HFFc6 (cell line): ENCODE data around the gene DCTD. TPM values are rescaled to one million over a fixed set of nuclear protein-coding genes. Genes with fewer than 3 reads are reported as not detected.
A peak's percentile ranks its signal among the peaks of the same experiment; 100 is the strongest.

ENCODE experiments used
- DNase-seq: peaks from one replicate; pipeline ENCODE4 v3.0.0-alpha.2; 2018
- H3K27ac Mint-ChIP-seq: 2 replicates; pipeline ENCODE4 v1.8.0; 2020; ENCODE audit warnings: mild to moderate bottlenecking, mixed read lengths
- H3K27me3 Mint-ChIP-seq: 2 replicates; pipeline ENCODE4 v1.8.0; 2021; ENCODE audit warnings: mild to moderate bottlenecking, moderate library complexity, mixed read lengths; ENCODE audit not compliant: insufficient read depth
- H3K36me3 Mint-ChIP-seq: 2 replicates; pipeline ENCODE4 v1.8.0; 2021; ENCODE audit warnings: low read depth, mixed read lengths
- H3K4me1 Mint-ChIP-seq: 2 replicates; pipeline ENCODE4 v1.8.0; 2020; ENCODE audit warnings: low read depth, mixed read lengths
- H3K4me3 Mint-ChIP-seq: 2 replicates; pipeline ENCODE4 v1.8.0; 2020; ENCODE audit warnings: mild to moderate bottlenecking, moderate library complexity, mixed read lengths
- H3K9me3 Mint-ChIP-seq: 2 replicates; pipeline ENCODE4 v1.8.0; 2020; ENCODE audit warnings: mild to moderate bottlenecking, mixed read lengths
- total RNA-seq, 6 experiments: library from RNA; stranded (reverse); fragmentation: NEBNext Ultra II Directional; extraction: Animal tissue kit (Norgen Biotek cat#: 25700); gene quantifications; 2 replicates in 1 of 6; 3 replicates in 5 of 6; pipeline ENCODE4 v1.2.3, GENCODE V29; 2021
- TF ChIP-seq, protein P1 (sequence below): fragments of 200-600 bp; sonication (generic); IDR thresholded peaks from 2 replicates; pipeline ENCODE4 v1.5.0; 2021; ENCODE audit warnings: antibody characterized with exemption, mild to moderate bottlenecking

Gene DCTD
- total RNA-seq, 6 experiments from 2014 or later, result 160 to 197 (median 171) TPM

- Mint-ChIP-seq H3K4me3 (no peak overlapping the region; the same call in 1 of the 2 replicates), H3K27ac (no peak overlapping the region), H3K4me1 (peaks cover 65% of the 10 kb centered on the region), H3K36me3 (peaks cover 53% of the 10 kb centered on the region), H3K9me3 (no peaks in the 10 kb centered on the region), H3K27me3 (no peaks in the 10 kb centered on the region)
- DNase-seq, result no peak
- TF ChIP-seq, protein P1, sequence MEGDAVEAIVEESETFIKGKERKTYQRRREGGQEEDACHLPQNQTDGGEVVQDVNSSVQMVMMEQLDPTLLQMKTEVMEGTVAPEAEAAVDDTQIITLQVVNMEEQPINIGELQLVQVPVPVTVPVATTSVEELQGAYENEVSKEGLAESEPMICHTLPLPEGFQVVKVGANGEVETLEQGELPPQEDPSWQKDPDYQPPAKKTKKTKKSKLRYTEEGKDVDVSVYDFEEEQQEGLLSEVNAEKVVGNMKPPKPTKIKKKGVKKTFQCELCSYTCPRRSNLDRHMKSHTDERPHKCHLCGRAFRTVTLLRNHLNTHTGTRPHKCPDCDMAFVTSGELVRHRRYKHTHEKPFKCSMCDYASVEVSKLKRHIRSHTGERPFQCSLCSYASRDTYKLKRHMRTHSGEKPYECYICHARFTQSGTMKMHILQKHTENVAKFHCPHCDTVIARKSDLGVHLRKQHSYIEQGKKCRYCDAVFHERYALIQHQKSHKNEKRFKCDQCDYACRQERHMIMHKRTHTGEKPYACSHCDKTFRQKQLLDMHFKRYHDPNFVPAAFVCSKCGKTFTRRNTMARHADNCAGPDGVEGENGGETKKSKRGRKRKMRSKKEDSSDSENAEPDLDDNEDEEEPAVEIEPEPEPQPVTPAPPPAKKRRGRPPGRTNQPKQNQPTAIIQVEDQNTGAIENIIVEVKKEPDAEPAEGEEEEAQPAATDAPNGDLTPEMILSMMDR, result no peak
These were observed 2.8 kb downstream of the DCTD start for GRCh38 chr4:182914357-182914756.

- no peaks in the 10 kb centered on the region for H3K9me3 Mint-ChIP-seq
- DNase-seq, result no peak
- H3K4me3 Mint-ChIP-seq, result no peak overlapping the region; the same call in 1 of the 2 replicates
- H3K27ac Mint-ChIP-seq, result peak overlapping the region; percentile 57
- TF ChIP-seq, protein P1, result no peak
- H3K27me3 Mint-ChIP-seq, result no peaks in the 10 kb centered on the region
- peaks cover 60% of the 10 kb centered on the region for H3K4me1 Mint-ChIP-seq
- H3K36me3 Mint-ChIP-seq, result peaks cover 49% of the 10 kb centered on the region
These were observed 3.6 kb downstream of the DCTD start for GRCh38 chr4:182913621-182914020.

DNA sequence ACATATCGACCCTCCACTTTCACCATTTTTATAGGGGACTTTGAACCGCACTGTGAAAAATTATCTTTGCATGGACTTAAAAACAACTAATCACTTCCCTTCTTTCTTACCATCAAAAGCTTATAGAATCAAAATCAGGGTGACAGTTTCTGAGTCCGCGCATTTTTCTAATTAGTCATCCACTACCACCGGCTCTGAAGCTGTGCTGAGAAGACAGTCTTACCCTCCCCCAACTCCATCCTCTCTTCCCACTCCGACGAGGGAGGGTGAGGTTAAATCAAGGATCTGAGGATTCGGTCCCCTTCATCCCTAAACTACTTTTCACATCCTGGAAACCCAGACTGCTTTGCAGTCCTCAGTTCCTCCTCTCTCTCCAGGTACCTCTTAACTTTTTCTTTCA is 4.2 kb downstream of the DCTD start:
- no peak overlapping the region for H3K27ac Mint-ChIP-seq
- H3K4me1 Mint-ChIP-seq, result peaks cover 54% of the 10 kb centered on the region
- DNase-seq, result no peak
- peaks cover 49% of the 10 kb centered on the region for H3K36me3 Mint-ChIP-seq
- no peaks in the 10 kb centered on the region for H3K27me3 Mint-ChIP-seq
- no peaks in the 10 kb centered on the region for H3K9me3 Mint-ChIP-seq
- TF ChIP-seq, protein P1, result no peak
- no peak overlapping the region; the same call in 1 of the 2 replicates for H3K4me3 Mint-ChIP-seq

DNA sequence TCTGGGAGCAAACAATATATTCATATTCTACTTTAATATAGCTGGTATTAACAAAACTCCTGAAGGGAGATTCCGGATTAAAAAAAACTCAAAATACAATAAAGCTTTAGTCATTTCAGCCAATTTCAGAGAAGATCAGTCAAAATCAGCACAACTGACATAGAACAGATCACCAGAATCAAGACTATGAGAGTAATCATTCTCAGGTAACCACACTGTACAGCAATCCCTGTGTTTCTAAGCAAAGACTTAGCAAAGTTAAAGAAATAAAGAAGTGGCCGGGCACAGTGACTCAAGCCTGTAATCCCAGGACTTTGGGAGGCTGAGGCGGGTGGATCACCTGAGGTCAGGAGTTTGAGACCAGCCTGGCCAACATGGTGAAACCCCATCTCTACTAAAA is 9.1 kb downstream of the DCTD start:
- Mint-ChIP-seq H3K27me3 (peaks cover under 1% of the 10 kb centered on the region; the same call in 1 of the 2 replicates), H3K4me1 (peaks cover 35% of the 10 kb centered on the region), H3K9me3 (no peaks in the 10 kb centered on the region), H3K27ac (no peak overlapping the region), H3K4me3 (no peak overlapping the region), H3K36me3 (peaks cover 42% of the 10 kb centered on the region)
- DNase-seq, result no peak
- TF ChIP-seq, protein P1, result no peak

DNA sequence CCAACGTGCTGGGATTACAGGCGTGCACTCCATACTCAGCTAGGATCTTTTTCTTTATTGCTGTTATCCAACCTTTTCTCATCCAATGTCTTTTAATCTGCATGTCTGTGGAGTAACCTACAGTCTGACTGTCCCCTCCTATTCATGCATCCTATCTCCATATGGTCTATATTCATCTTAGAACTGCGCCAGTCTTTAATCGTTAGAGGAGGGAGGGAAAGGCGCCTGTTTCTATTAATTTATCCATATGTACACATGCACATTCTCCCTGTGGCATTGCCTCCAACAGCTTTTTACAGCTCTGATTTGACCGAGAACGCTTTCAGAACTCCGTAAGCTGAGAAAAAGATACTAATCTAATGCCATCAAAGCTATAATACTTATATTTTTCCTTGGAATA is 9.8 kb downstream of the DCTD start:
- Mint-ChIP-seq H3K9me3 (no peaks in the 10 kb centered on the region), H3K4me3 (no peak overlapping the region), H3K36me3 (peaks cover 35% of the 10 kb centered on the region), H3K27me3 (peaks cover 1% of the 10 kb centered on the region; the same call in 1 of the 2 replicates), H3K4me1 (peaks cover 28% of the 10 kb centered on the region), H3K27ac (no peak overlapping the region)
- no peak for DNase-seq
- TF ChIP-seq, protein P1, result no peak

DNA sequence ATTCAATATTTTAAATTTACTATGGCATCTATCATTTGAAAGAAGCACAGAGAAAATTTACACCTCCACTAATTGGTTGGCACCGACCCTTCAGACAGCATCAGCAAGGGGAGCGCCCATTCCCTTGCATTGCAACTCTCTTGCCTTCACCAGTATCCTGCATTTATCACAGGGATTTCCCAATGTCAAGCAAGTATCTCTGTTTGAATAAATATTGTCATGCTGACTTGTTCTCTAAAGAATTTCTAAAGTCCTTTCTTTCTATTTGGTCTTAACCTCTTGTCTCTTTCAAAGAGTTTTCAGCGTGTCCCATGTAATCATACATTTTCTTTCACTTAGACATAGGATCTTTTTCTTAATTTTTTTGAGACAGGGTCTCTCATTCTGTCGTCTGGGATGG is 10.4 kb downstream of the DCTD start:
- Mint-ChIP-seq H3K4me1 (peaks cover 22% of the 10 kb centered on the region), H3K27me3 (peaks cover 1% of the 10 kb centered on the region; the same call in 1 of the 2 replicates), H3K36me3 (peaks cover 28% of the 10 kb centered on the region), H3K4me3 (no peak overlapping the region), H3K27ac (no peak overlapping the region; the same call in 1 of the 2 replicates), H3K9me3 (no peaks in the 10 kb centered on the region)
- DNase-seq, result no peak
- TF ChIP-seq, protein P1, result no peak
